ENCODE data around the gene LRRC7.

The LRRC7 gene

GRCh38 chr1:69587391-69587790, 19.7 kb downstream of the LRRC7 start:
- TF ChIP-seq CTCF (conservative IDR thresholded peaks at IDR 0.05): no peak
- no peak overlapping the region for H3K27ac ChIP-seq

DNA sequence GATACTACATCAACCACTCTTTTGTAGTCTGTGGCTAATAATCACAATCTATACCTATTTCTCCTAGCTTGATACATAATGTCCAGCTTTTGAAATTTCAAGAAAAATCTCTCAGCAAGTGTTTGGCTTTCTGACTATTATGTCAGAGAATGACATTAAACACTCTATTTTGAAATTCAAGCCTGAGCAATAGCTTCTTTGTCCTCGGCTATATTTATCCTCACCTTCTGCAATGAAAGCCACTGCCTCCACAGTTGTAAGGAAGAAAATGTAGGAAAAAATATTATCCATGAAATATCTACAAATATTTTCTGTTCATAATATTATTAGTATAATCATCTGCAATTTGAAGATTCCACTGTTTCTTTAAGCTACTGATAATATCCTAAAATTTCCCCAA, 22.1 kb downstream of the LRRC7 start:
- TF ChIP-seq CTCF (conservative IDR thresholded peaks at IDR 0.05): no peak
- no peak overlapping the region for H3K27ac ChIP-seq

DNA sequence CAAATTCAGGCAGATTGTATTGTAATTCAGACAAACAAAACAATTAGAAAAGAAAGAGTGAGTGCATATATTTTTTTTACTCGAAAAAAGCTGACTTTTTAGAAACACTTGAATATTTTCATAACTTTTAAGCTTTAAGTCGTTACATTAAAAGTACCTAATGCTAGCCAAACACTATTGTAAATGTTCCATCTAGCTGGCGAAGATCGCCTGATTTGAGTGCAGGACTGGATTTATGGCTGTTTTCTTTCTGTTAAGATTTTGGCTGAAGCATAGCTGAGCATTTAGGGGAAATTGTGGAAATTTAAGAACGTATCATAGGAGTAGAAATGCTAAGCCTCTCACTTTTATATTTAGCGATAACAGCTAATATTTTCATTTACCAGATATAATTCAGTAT, 24.6 kb downstream of the LRRC7 start:
- no peak overlapping the region for H3K27ac ChIP-seq
- no peak for TF ChIP-seq CTCF (conservative IDR thresholded peaks at IDR 0.05)

DNA sequence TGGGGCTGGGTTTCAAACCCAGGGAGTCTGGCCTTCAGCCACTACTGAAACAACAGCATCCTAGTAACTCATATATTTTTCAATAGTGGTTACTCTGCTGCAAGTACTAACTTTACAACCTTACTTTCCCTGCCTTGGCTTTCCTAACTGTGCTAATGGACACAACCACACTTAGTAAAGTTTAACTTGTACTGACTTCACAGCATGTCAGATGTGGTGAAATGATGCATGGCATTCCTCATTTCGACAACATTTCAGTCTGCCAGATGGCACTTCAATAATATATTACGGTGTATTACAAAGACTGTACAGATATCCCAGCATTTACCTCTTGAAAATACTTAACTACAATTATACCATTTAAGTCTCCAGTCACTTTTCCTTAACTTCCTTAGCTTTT, 27.8 kb downstream of the LRRC7 start:
- H3K27ac ChIP-seq: no peak overlapping the region
- TF ChIP-seq CTCF (conservative IDR thresholded peaks at IDR 0.05): no peak

DNA sequence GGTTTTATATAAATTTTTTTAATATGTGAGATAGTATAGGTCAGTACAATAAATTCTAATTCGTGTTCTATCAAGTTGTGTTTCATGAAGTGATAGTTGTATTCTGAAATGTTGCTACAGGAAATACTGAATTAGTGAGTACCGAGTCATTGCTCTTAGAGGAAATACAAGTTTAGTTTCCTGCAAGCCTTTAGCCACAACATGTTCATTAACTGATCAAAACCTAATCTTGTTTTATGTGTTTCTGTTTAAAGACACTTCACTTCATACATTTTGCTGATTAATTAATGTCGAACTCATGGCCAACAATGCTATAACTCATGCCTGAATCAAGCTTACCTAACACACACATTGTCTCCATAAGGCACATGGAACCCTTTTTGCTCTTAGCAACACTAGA, 43.6 kb downstream of the LRRC7 start:
- TF ChIP-seq CTCF (conservative IDR thresholded peaks at IDR 0.05): no peak
- no peak overlapping the region for H3K27ac ChIP-seq

DNA sequence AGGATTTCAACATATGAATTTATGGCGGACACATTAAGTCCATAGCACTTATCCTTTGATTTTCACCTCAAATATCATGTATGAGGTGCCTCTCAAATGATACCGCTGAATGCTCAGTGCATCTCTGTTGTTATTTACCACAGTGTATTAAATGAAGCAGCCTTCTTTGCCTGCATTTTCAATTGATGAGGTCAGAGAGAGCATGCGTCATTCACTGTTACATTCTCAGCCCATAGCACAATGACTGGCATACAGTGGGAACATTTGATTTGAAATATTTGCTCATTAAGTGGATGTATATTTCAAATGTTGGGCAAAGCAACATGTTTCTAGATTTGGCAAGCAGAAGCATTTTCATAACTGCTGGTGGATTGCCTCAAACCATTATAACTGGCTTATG, 45.7 kb downstream of the LRRC7 start:
- H3K27ac ChIP-seq: no peak overlapping the region
- TF ChIP-seq CTCF (conservative IDR thresholded peaks at IDR 0.05): no peak

DNA sequence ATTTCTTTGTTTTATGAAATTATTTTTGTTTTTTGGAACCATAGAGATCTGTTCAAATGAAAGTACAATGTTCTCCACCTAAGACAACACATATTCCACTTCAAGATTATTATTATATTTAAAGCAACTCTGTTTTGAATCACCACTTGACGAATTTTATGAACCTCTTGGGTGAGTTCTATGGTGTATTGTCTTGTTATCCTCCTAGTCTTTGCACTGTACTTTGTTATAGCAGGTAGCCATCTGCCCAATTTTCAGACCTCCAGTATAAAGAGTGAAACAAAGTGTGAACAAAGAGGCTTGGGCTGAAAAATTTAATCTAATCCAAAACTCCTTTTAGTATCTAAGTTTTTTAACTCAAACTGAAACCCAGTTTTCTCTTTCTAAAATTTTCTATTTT, 71.0 kb downstream of the LRRC7 start:
- H3K27ac ChIP-seq: no peak overlapping the region
- TF ChIP-seq CTCF (conservative IDR thresholded peaks at IDR 0.05): no peak

DNA sequence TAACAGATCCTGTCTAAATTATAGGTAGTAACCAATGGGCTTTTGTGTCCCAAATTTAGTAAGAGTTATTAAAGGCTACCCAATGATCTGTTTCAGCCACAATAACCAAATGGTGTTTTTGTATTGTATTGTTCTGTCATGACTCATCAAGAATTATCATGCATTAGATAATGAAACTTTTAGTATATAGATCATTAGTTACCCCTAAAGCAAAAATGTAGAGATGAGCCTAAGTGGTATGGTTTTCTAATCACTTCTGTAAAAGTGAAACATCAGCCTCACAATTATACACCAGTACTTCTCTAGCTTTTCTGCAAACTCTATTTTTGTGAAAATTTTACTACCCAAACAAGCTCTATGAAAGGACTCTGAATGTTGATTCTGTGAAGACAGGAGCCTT, 71.4 kb downstream of the LRRC7 start:
- H3K27ac ChIP-seq: no peak overlapping the region
- TF ChIP-seq CTCF (conservative IDR thresholded peaks at IDR 0.05): no peak
